ENCODE data around the gene ZNF385B. TPM values are rescaled to one million over a fixed set of nuclear protein-coding genes. Genes with fewer than 3 reads are reported as not detected.

The ZNF385B gene
- total RNA-seq, 1 experiment from 2014 or later = 0.77 TPM

DNA sequence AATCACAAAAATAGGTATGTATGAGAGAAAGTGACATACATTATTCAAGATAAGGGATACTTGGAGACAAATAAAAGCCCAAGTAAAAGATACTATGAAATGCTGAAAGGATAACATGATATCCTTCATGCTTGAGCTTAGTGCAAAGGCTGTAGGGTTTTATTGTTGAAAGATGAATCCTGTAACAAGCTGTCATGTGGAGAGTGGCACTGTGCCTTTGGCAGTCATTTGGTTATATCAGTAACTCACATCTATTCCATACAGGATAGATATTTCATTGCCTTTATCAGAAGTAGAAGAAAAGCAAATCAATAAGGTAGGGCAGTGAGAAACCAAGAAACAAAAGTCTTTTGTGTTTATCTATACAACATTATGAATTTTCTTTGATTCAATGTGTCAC lies 211.0 kb downstream of the ZNF385B start:
- CTCF ChIA-PET = no interaction called here
- no peak for DNase-seq
- Histone ChIP-seq H3K27me3 (replicated peaks; ENCODE audit: control insufficient read depth, insufficient read depth, low read length) (no peaks in the 10 kb centered on the region), H3K9me3 (no peaks in the 10 kb centered on the region), H3K36me3 (ENCODE audit: control insufficient read depth, insufficient read depth, low read length) (no peaks in the 10 kb centered on the region), H3K4me1 (no peaks in the 10 kb centered on the region), H3K4me3 (ENCODE audit: low read depth, low read length) (no peak overlapping the region)
- no TSS peak for BruUV-seq (replicated peaks)
- Mint-ChIP-seq H3K4me3 (ENCODE audit: unreplicated experiment) (no peak overlapping the region), H3K9me3 (ENCODE audit: unreplicated experiment) (no peaks in the 10 kb centered on the region), H3K27me3 (ENCODE audit: insufficient read depth, unreplicated experiment) (no peaks in the 10 kb centered on the region), H3K4me1 (ENCODE audit: low read depth, unreplicated experiment) (no peaks in the 10 kb centered on the region), H3K36me3 (ENCODE audit: insufficient read depth, unreplicated experiment) (no peaks in the 10 kb centered on the region), H3K27ac (ENCODE audit: unreplicated experiment) (no peak overlapping the region)
- POLR2A ChIA-PET = no interaction called here
- intact Hi-C loops (cut with micrococcal nuclease; ENCODE audit: unreplicated experiment) = no loop called here
- TF ChIP-seq, protein P1, sequence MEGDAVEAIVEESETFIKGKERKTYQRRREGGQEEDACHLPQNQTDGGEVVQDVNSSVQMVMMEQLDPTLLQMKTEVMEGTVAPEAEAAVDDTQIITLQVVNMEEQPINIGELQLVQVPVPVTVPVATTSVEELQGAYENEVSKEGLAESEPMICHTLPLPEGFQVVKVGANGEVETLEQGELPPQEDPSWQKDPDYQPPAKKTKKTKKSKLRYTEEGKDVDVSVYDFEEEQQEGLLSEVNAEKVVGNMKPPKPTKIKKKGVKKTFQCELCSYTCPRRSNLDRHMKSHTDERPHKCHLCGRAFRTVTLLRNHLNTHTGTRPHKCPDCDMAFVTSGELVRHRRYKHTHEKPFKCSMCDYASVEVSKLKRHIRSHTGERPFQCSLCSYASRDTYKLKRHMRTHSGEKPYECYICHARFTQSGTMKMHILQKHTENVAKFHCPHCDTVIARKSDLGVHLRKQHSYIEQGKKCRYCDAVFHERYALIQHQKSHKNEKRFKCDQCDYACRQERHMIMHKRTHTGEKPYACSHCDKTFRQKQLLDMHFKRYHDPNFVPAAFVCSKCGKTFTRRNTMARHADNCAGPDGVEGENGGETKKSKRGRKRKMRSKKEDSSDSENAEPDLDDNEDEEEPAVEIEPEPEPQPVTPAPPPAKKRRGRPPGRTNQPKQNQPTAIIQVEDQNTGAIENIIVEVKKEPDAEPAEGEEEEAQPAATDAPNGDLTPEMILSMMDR (IDR thresholded peaks at IDR 0.05; ENCODE audit: insufficient read depth in 1 of 2, low read depth in 1 of 2, low read length in 1 of 2, severe bottlenecking in 1 of 2, unreplicated experiment in 1 of 2) = no peak

DNA sequence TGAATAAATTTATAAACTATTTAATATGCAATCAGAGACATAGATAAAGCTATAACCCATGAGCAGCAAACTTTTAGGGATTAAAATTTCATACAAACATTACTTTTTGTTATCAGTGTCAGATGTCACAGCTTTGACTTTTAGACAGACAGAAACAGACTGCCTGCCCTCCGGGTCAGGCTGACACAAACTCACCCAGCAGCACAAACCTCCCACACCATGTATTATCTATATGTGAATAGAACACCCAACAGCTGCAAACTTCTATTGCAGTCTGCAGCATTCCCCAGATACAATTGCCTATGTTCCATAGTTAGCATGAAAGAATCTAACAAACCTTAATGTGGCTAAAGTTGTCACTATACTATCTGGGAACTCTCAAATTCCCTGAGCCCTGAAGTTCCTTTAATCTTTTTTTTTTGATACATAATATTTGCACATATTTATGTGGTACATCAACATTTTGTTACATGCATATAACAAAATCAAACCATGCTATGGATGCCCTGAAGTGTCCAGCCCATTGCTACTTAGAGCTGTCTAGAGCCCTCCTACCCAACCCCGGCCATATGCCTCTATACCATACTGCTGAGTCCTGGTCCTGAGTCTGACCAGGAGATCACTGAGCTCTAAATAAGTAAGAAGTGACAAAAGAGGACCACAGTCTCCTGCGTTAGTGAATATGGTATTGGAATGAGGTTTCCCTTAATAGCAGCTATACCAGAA lies 214.4 kb downstream of the ZNF385B start:
- DNase-seq = no peak
- H3K36me3 Mint-ChIP-seq (ENCODE audit: insufficient read depth, unreplicated experiment) = no peaks in the 10 kb centered on the region
- no peaks in the 10 kb centered on the region for H3K27me3 Mint-ChIP-seq (ENCODE audit: insufficient read depth, unreplicated experiment)
- no peaks in the 10 kb centered on the region for H3K9me3 ChIP-seq
- no peaks in the 10 kb centered on the region for H3K4me1 ChIP-seq
- intact Hi-C loops (cut with micrococcal nuclease; ENCODE audit: unreplicated experiment) = no loop called here
- ChIA-PET POLR2A (no interaction called here), CTCF (no interaction called here)
- no peak overlapping the region for H3K4me3 Mint-ChIP-seq (ENCODE audit: unreplicated experiment)
- no peaks in the 10 kb centered on the region for H3K9me3 Mint-ChIP-seq (ENCODE audit: unreplicated experiment)
- H3K36me3 ChIP-seq (ENCODE audit: control insufficient read depth, insufficient read depth, low read length) = no peaks in the 10 kb centered on the region
- no peak overlapping the region for H3K4me3 ChIP-seq (ENCODE audit: low read depth, low read length)
- no peaks in the 10 kb centered on the region for H3K4me1 Mint-ChIP-seq (ENCODE audit: low read depth, unreplicated experiment)
- no peaks in the 10 kb centered on the region for H3K27me3 ChIP-seq (replicated peaks; ENCODE audit: control insufficient read depth, insufficient read depth, low read length)
- H3K27ac Mint-ChIP-seq (ENCODE audit: unreplicated experiment) = no peak overlapping the region
- BruUV-seq (replicated peaks) = no TSS peak
- TF ChIP-seq, protein P1 (IDR thresholded peaks at IDR 0.05; ENCODE audit: insufficient read depth in 1 of 2, low read depth in 1 of 2, low read length in 1 of 2, severe bottlenecking in 1 of 2, unreplicated experiment in 1 of 2) = no peak

DNA sequence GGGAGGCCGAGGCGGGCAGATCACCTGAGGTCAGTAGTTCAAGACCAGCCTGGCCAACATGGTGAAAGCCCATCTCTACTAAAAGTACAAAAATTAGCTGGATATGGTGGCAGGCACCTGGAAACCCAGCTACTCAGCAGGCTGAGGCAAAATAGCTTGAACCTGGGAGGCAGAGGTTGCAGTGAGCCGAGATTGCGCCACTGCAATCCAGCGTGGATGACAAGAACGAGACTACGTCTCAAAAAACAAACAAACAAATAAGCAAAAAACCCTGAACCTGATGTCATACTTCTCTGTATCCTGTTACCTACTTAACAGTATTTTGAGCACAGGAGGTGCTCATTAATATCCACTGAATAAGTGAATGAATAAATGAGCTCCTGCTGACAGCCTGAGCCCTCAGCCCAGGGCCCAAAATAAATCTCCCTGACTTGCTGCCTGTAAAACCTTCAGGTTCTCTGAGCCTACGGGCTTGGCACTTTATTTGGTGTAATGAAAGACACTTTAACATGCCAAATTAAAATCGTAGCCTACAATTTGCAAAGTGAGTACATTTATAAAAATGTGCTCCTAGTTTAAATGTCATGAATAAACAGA lies 215.1 kb downstream of the ZNF385B start:
- Mint-ChIP-seq H3K4me1 (ENCODE audit: low read depth, unreplicated experiment) (no peaks in the 10 kb centered on the region), H3K27ac (ENCODE audit: unreplicated experiment) (no peak overlapping the region), H3K36me3 (ENCODE audit: insufficient read depth, unreplicated experiment) (no peaks in the 10 kb centered on the region), H3K4me3 (ENCODE audit: unreplicated experiment) (no peak overlapping the region), H3K27me3 (ENCODE audit: insufficient read depth, unreplicated experiment) (no peaks in the 10 kb centered on the region), H3K9me3 (ENCODE audit: unreplicated experiment) (no peaks in the 10 kb centered on the region)
- TF ChIP-seq, protein P1 (IDR thresholded peaks at IDR 0.05; ENCODE audit: insufficient read depth in 1 of 2, low read depth in 1 of 2, low read length in 1 of 2, severe bottlenecking in 1 of 2, unreplicated experiment in 1 of 2) = no peak
- H3K4me3 ChIP-seq (ENCODE audit: low read depth, low read length) = no peak overlapping the region
- BruUV-seq (replicated peaks) = no TSS peak
- ChIA-PET CTCF (no interaction called here), POLR2A (no interaction called here)
- DNase-seq = no peak
- H3K27me3 ChIP-seq (replicated peaks; ENCODE audit: control insufficient read depth, insufficient read depth, low read length) = no peaks in the 10 kb centered on the region
- no peaks in the 10 kb centered on the region for H3K9me3 ChIP-seq
- H3K4me1 ChIP-seq = no peaks in the 10 kb centered on the region
- H3K36me3 ChIP-seq (ENCODE audit: control insufficient read depth, insufficient read depth, low read length) = no peaks in the 10 kb centered on the region
- intact Hi-C loops (cut with micrococcal nuclease; ENCODE audit: unreplicated experiment) = no loop called here

All from Caco-2 (cell line).